Activated CD8-positive, alpha-beta memory T cell treated with anti-CD3 and anti-CD28 coated beads, Interleukin-2, amount 50 U/mL, for 48 hours (primary cell): ENCODE data around the gene CNPY1.

Source experiments
- DNase-seq: peaks from one replicate; pipeline ENCODE4 v3.0.0-alpha.2; 2020

The CNPY1 gene

GRCh38 chr7:155452505-155453295, 93.7 kb downstream of the CNPY1 start:
- no peak for DNase-seq

- DNase-seq = no peak
These were observed 94.5 kb downstream of the CNPY1 start for GRCh38 chr7:155451840-155452239.
